GM19023 (cell line): ENCODE measurements around the gene DMAC2L.

Experiments used
- ATAC-seq: cut with Tn5 transposase; IDR thresholded peaks from one replicate; pipeline ENCODE4 v1.9.1; 2021; ENCODE audit warnings: mild to moderate bottlenecking, moderate library complexity; ENCODE audit not compliant: unreplicated experiment

Gene DMAC2L

DNA sequence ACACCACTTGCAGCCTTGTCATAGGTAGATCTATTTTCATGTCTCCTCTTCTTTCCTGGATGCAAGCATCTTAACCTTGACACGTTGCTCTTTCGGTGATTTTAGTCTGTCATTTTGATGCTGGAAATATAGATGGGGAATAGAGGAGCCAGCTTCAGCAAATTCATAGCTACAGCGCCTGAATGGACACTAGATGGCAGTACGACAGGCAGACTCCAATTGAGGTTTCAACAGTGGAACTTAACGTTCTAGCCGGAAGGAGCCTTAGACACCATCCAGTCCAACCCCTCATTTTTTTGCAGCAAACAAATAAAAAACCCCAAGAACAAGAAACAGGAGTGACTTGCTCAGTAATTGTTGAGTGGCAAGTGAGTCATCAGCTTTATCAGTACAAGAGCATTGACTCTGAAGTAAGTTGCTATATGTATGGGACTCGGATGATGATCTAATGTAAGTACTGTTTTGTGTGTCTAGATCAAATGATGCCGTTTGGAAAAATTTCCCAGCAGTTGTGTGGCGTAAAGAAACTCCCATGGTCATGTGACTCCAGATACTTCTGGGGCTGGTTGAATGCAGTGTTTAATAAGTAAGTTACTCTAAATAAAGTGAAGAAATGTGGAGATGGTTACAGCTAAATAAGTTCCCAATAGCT lies 9.0 kb downstream of the DMAC2L start:
- ATAC-seq: peak; percentile 88

DNA sequence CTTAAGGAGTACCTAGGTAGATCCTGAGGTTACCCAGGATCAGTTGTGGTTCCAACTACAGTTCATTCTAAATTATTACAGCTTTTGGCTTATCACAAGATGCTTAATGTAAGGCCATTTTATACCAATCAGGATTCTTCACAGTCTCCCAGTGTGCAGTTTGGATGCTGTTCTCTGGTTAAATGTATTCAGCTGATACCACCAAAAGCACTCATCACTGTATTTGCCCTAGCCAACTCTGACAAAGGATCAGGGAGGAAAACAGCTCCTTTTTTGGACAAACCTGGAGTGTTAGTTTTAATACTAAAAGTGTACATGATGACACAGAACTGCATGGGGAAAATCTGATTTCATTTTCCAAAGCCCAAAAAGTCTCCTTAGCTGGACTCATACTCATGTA lies 19.5 kb downstream of the DMAC2L start:
- no peak for ATAC-seq

DNA sequence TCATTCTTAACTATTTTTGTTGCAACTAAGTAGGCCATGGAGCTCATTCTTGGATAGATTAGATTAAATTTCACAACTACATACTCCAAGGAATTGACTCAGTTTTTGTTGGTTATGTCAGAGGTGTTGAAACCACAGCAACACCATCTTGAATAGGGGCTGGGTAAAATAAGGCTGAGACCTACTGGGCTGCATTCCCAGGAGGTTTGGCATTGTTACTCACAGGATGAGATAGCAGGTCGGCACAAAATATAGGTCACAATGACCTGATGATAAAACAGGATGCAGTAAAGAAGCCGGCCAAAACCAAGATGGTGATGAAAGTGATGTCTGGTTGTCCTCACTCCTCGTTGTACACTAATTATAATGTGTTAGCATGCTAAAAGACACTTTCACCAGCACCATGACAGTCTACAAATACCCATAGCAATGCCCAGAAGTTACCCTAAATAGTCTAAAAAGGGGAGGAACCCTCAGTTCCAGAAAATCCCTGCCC lies 20.9 kb downstream of the DMAC2L start:
- no peak for ATAC-seq

DNA sequence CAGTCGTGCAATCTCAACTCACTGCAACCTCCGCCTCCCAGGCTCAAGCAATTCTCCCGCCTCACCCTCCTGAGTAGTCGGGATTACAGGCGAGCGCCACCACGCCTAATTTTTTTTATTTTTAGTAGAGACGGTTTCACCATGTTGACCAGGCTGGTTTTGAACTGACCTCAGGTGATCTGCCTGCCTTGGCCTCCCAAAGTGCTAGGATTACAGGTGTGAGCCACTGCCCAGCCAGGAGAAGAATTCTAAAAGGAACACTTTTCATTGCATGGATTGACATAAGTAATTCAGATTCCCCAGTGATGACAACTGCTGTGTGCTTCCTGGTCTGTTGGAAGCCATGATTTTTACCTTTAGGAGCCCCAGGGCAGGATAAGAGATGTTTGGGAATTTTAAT lies 22.1 kb downstream of the DMAC2L start:
- ATAC-seq: no peak

DNA sequence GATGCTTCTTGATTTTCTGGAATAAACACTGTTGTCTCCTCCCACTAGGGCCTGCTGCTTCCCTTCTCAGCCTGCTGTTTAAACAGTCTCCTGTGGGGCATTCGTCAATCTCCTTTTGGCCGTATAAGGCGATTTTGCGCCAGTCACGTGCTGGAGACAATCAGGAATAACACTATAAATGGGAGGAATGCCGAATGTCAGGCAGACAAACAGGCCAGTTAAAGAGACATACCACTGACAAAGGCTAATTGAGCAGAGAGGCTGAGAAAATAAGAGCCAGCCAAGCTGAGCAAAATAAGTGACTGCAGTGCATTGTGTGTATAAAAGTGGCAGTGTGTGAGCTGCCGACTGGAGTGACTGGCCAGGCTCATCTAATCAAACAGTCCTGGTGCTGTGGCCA lies 23.3 kb downstream of the DMAC2L start:
- no peak for ATAC-seq

DNA sequence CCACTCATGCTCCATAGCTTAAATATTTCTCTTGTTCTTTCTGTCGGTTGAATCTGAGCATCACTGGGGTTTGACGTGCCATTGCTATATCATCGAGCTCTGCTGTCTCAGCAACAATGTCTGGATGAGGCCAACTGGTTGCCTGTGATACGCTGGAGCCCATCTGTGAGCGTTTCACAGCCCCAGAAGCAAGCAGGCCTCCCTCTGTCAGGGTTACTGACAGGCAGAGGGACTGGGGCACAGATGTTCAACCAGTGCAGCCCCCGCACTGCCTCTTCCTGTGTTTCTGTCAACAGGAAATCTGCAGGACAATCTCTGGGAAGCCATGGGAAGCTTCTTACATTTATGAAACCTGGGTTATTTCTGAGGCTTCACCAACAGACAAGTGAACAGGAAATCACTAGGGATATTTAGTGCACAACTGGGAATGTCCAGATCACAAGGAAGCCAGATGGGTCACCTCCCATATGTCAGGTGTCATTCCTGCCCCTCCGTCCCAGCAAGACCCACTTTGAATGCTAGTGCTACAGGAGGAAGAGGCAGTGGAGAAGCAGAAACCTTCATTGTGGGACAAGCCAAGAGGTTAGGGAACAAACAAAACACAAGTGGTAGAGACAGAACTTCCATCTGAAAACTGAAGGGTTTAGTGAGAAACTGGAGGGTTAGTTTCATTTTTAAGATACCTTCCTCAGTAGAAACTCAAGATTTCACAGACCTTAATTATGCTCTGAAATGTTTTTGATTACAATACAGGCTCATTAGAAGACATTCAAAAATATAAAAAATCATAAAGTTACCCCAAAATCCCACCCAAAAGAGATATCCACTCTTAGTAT lies 24.1 kb downstream of the DMAC2L start:
- ATAC-seq: no peak

DNA sequence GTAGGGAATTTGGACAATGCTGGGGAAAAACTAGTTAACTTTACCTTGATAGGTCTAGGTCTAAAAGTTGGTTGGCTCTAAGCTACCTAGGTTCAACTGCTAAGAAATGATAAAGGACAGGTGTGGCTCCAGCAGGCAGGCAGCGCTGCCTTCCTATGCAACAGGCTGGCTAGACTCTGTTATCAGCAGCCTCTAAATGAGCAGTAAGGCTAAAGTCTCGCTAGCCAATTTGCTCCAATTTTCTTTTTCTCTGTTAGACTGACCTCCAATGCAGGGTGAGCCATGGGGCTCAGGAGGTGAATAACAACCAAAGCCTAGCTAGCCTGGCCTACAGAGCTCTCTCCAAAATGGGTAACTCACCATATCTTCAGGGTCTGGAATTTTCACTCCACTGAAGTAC lies 26.5 kb downstream of the DMAC2L start:
- ATAC-seq: no peak

DNA sequence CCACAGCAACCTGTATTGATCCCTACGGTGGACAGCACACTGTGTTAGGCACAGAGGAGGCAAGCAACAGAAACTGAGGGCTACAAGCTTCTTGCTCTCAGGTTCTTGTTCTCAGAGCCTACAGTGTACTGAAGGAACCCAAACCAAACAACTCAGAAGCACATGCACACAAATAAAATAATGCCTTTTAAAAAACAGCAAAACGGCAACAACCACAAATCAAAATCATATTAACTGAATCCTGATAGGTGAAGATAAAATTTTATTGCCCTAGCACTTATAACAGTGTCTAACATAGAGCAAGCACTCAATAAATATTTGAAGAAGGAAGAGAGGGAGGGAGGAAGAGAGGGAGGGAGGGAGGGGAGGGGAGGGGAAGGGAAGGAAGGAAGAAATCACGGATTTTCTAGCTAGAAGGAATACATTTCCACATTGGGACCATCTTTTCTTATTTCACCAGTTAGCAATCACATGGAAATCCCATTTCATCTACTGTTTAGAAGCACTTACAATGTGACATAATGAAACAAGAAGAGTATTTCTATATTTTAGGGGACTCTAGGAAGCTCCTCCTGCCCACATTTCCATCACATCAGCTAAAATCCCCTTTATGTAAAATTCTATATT lies 27.2 kb downstream of the DMAC2L start:
- ATAC-seq: no peak

DNA sequence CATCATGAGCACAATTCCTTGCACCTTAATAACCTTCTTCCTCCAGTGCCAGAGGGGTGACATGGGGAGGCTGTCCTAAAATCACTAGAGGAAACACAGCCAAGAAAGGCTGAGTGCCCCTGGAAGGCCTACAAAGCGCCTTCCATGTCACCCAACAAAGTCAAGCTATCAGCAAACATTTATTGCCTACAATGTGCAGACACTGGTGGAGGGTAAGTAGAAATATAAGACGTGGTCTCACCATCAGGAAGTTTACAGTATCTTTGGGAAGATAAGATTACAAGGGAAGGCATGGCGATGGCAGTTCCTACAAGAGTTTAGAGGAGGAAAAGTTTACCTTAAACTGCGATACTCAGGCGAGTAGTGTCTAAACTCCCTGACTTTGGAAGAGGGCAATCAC lies 27.9 kb downstream of the DMAC2L start:
- no peak for ATAC-seq

DNA sequence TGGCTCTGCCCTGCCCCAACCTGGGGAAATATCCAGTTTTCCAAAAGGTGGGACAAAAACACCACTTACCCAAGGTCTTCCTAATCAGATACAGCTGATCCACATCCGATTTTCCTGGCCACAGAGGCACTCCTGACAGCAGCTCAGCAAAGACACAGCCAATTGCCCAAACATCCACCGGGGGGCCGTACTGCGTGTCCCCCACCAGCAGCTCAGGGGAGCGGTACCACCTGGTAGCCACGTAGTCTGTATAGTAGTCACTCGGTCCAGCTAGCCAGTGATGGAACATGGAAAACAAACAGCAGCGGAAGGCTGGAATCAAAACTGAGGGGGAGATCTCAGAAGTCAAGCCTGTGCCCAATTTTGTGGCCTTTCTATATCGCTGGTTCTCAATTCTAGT lies 28.8 kb downstream of the DMAC2L start:
- no peak for ATAC-seq

DNA sequence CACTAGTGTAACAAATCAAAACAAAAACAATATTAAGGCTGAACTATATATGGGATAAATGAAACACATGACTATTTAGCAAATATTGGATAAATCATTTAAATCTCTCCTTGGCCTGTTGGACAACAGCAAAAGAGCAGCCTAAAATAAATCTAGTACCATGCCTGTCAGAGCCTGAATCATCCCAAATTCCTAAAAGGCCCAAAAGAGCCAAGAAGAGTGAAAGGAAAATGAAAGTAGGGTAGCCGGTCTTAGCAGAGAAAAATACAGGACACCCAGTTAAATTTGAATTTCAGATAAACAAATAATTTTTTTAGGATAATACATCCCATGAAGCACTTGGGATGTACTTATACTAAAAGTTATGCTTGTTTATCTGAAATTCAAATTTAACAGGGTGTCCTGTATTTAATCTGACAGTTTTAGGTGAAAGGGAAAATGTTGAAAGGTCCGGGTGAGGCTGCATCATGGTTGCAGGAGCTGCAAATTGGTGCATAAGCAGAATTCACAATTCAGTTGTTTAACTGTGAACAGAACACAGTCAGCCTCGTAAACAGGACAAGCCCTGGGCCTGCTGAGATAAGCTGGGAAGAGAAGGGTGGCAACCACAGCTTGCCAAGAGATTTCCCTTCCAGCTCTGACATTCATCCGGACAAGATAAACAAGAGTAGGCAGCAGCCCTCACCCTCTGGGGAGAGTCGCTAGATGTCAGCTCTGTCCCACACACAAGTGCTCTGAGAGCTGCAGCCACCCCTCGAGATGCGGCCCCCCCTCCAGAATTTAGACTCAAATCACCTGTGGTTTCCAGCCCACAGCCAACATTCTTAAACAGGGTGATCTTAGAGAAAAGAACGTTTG lies 30.3 kb downstream of the DMAC2L start:
- peak; percentile 49 for ATAC-seq

DNA sequence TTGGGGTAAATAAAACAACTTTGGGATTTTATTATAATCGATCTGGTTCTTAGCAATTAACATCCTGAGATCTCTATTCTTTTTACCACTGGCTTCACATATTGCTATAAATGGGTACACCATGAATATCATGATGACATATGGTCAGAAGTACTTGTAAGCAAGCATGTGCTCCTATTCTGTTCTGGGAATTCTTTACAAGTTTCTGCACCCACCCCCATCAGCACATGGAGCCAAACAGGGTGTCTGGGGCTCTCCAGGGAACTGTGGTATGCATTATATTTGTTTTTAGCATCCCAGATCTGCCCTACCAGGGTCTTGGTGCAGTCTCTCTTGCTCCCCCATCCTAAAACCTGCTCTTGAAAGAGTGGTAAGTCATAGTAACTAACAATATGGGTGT lies 31.3 kb downstream of the DMAC2L start:
- ATAC-seq: no peak

DNA sequence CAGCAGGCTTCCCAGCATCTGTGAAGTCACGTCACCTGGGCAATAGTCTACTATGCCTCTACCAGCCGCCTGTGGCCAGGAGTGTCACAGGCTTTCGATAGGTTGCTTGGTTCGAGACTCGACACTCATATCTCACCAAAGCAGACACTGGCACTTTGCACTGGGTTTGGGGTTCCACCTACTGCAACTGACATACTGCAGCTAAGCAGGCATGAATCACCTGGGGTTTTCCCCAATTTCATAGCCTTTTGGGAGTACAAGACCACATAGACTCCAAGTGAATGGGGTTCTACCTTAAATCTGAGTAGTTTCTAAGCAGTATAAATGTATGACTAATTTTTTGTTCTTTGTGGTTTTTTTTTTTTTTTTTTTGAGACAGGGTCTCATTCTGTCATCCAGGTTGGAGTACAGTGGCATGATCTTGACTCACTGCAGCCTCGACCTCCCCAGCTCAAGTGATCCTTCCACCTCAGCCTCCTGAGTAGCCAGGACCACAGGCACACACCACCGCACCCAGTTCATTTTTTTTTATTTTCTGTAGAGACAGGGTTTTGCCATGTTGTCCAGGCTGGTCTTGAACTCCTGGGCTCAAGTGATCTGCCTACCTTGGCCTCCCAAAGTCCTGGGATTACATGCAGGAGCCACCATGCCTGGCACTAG lies 32.1 kb downstream of the DMAC2L start:
- peak; percentile 87 for ATAC-seq

DNA sequence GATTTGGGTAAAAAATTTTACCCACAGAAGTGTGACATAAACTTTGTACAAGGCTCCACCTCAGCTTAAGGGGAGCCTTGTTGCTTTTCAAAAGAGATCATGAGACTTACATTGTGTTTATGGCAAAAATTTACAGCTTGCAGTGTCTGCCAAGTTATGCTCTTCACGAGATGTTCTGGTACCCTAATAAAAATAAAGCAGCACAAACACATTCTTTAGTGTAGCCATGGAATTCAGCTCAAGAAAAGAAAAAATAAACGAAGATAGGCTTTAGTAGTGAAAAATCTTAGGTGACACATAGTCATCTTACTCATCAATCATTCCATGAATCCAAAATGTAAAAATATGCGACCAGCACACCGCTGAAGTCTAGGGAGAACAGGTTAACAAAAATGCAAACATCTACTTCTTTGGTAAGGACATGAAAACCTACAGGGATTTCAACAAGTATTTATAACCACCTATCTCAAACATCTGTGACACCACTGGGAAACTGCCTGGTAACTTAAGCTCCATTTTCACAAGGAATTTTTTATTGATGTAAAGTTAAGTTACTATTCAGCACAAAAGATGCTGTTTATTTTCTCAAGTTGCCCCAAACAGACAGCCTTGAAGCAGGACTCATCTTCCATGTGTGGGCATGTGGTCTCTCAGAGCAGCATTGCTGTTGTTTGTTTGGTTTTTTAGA lies 32.9 kb downstream of the DMAC2L start:
- ATAC-seq: no peak

DNA sequence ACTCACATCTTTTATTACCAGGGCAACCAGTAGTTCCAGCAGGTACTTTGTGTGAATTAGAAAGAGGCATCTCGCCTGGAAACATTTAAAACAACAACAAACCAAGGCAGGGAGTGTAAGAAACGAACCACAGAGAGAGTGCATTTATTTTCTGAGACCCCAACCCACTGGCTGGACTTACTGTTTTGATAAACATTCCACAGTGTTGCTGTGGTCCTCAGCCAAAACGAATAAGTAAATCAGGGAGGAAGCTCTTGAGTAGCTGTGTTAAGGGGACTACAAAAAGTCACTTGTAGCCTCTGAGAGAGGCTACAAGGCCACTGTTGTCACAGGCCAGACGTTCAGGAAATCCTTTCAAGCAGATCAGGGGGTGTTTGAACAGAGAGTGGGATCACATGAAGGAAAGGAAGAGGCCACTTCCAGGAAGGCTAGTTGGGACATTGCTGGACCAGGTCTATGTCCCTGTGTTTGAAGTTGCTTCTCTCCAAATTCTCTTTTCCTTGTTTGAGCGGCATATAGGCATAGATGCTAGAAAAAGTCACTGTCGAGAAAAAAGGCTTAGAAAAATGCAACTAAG lies 33.8 kb downstream of the DMAC2L start:
- ATAC-seq: no peak

DNA sequence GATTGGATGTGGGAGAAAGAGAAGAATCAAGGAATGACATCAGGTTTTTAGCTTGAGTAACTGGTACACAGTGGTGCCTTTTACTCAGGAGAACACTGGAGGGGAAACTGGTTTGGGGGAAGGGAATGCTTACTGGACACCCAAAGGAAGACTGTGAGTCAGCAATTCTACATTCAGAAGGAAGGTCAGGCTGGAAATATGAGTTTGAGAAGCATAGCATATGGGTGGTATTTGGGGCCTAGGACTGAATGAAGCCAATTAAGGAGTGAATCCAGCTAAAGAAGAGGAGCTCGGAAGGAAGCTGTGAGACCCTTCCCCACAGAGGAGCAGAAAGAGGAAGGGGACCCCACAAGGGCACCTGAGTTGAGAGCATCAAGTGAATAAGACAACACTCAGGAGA lies 35.4 kb downstream of the DMAC2L start:
- ATAC-seq: no peak

DNA sequence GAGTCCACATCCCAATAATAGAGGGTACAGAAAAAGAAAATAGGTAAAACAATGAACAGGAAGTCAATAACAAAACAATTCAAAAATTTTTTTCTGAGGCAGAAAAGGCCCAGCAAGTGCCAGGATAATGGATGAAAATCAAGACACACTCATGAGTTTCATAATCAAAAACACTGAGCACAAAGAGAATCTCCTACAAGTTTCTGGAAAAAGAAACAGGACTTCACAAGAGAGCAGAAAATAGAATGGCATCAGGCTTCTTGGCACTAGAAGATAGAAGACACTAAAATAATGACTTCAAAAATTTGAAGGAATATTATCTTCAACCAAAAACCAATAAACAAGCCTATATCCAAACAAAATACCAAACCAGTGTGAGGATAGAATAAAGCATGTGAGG lies 36.8 kb downstream of the DMAC2L start:
- ATAC-seq: no peak

DNA sequence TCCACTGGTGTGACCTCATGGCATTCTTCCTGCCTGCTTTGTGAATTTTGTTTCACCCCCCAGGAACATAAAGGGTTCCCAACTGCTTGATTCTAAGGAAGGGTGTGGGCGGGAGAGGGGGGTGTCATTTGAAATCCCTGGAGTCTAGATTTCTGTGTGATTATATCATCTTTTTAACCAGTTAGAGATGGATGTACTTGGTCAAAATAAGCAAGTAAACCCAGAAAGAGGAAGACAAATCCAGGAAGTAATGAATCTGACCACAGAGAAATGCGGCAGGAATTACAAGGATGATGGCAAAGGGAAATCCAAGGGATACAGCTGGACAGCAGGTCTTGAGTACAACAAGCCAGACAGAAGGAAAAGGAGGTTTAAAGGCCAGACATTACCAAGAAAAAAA lies 38.9 kb downstream of the DMAC2L start:
- no peak for ATAC-seq

DNA sequence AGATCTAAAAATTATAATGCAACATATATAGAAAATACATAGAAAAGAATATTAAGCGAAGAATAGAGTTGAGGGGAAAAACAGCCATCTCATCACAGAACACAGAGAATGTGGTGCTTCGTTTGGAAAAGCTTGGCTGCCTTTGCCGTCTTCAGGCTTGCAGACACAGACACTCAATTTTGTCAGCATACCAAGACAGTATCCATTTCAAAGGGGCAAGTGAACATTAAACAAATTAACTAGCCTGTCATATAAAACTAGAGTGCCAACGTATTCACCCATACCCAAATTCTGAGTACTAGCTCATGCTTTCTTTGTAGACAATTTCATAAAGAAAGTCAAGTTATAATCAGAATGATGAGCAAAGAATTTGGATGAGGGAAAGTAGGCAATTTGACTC lies 40.5 kb downstream of the DMAC2L start:
- ATAC-seq: no peak

DNA sequence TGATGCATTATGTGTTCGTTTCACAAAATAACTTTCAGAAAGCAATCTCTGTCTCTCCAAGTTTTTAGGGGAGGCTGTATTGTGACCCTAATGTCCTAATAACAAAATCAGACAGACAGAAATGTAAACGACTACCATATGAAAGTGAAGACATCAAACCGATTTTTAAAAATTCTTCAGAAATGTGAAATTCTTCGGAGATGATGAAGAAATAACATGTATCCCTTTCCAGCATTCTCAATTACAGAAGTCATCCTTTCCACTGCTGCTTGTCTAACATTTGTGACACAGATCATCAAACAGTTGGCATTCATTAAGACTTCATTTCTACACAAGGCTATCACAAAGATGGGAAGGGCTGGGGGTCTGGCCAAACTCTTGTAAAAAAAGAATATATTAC lies 41.0 kb downstream of the DMAC2L start:
- no peak for ATAC-seq
